DND-41 (cell line): Measurements from ENCODE around the gene EIF4G3.

ENCODE experiments used
- ATAC-seq: fragments of 200-7000 bp; cut with Tn5 transposase; 3 replicates; pipeline ENCODE4 v1.9.1; 2021; ENCODE audit warnings: low read depth; ENCODE audit not compliant: insufficient read depth
- DNase-seq: peaks from one replicate; pipeline ENCODE4 v3.0.0-alpha.2; 2020
- H2AFZ ChIP-seq: 2 replicates; pipeline ENCODE4 v1.6.0; 2012; ENCODE audit warnings: low read depth, low read length
- H3K27ac ChIP-seq: 2 replicates; pipeline ENCODE4 v1.5.1; 2012; ENCODE audit warnings: low read length, inconsistent platforms
- H3K27me3 ChIP-seq: fragments of 200-600 bp; sonication (generic); 2 replicates; pipeline ENCODE4 v1.6.0; 2012; ENCODE audit warnings: low read length, mild to moderate bottlenecking, inconsistent platforms; ENCODE audit not compliant: insufficient read depth, poor library complexity
- H3K36me3 ChIP-seq: 2 replicates; pipeline ENCODE4 v1.5.1; 2012; ENCODE audit warnings: low read length, inconsistent platforms; ENCODE audit not compliant: insufficient read depth
- H3K4me1 ChIP-seq: 2 replicates; pipeline ENCODE4 v1.5.1; 2012; ENCODE audit warnings: mild to moderate bottlenecking, low read length; ENCODE audit not compliant: insufficient read depth
- H3K4me2 ChIP-seq: 2 replicates; pipeline ENCODE4 v1.6.0; 2012; ENCODE audit warnings: mild to moderate bottlenecking, moderate library complexity, low read length, inconsistent platforms; ENCODE audit not compliant: insufficient read depth
- H3K4me3 ChIP-seq, 2 experiments: fragments of 200-600 bp in 1 of 2; shearing (Covaris generic) in 1 of 2; 2 replicates each; pipeline ENCODE4 v1.5.1; 2012 to 2016; ENCODE audit warnings: inconsistent platforms in 2 of 2, low read length in 2 of 2, mild to moderate bottlenecking in 2 of 2, low read depth in 1 of 2, moderate library complexity in 1 of 2
- H3K79me2 ChIP-seq: 2 replicates; pipeline ENCODE4 v1.6.0; 2012; ENCODE audit warnings: low read length, inconsistent platforms; ENCODE audit not compliant: insufficient read depth
- H3K9ac ChIP-seq: 2 replicates; pipeline ENCODE4 v1.6.0; 2012; ENCODE audit warnings: low read depth, mild to moderate bottlenecking, inconsistent platforms, low read length, moderate library complexity
- H3K9me3 ChIP-seq: 2 replicates; pipeline ENCODE4 v1.5.1; 2012; ENCODE audit warnings: low read length, moderate library complexity, mild to moderate bottlenecking, inconsistent platforms; ENCODE audit not compliant: insufficient read depth, severe bottlenecking
- H4K20me1 ChIP-seq: 2 replicates; pipeline ENCODE4 v1.6.0; 2012; ENCODE audit warnings: low read length; ENCODE audit not compliant: insufficient read depth
- EZH2 ChIP-seq: IDR thresholded peaks from 3 replicates; pipeline ENCODE4 v1.6.1; 2012; ENCODE audit warnings: borderline replicate concordance, low read depth, mild to moderate bottlenecking, moderate library complexity, low read length, inconsistent platforms; ENCODE audit not compliant: severe bottlenecking
- TF ChIP-seq, protein P1 (sequence below): IDR thresholded peaks from 2 replicates; pipeline ENCODE4 v1.5.1; 2012; ENCODE audit warnings: borderline replicate concordance, low read length, moderate library complexity, mild to moderate bottlenecking; ENCODE audit not compliant: poor library complexity, severe bottlenecking; ENCODE audit errors: extremely low read depth

The EIF4G3 gene

DNA sequence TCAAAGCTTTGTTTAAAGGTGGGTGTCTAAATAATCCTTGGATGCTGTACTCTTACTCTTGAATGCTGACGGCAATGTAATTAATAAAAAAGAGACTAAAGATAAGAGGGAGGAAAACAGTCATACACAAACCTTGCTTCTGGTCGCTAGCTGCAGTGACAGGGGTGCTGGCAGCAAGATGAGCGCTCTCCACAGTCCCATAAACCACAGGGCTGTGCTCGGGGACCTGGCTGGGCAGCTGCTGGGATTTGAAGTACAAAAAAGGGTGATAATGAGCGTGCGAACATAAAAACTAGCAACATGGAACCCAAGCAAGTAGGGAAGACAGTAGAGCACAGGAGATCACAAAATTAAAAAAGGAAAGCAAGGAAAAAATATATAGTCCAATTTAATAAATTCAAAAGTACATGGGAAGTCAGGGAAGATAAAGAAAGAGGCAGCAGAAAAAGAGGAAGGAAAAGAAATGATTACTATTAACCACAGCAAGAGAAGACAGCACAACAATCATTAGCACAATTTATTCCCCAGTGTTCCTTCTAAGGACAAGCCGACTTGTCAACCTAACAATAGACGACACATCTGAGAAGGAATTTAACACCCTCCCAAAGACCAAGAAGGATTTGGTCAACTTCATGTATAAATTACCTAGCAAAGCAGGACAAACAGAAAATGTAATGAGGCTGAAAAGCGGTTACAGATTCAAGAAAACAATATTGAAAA is 226.7 kb downstream of the EIF4G3 start:
- TF ChIP-seq, protein P1, sequence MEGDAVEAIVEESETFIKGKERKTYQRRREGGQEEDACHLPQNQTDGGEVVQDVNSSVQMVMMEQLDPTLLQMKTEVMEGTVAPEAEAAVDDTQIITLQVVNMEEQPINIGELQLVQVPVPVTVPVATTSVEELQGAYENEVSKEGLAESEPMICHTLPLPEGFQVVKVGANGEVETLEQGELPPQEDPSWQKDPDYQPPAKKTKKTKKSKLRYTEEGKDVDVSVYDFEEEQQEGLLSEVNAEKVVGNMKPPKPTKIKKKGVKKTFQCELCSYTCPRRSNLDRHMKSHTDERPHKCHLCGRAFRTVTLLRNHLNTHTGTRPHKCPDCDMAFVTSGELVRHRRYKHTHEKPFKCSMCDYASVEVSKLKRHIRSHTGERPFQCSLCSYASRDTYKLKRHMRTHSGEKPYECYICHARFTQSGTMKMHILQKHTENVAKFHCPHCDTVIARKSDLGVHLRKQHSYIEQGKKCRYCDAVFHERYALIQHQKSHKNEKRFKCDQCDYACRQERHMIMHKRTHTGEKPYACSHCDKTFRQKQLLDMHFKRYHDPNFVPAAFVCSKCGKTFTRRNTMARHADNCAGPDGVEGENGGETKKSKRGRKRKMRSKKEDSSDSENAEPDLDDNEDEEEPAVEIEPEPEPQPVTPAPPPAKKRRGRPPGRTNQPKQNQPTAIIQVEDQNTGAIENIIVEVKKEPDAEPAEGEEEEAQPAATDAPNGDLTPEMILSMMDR = no peak
- TF ChIP-seq EZH2 = no peak
- ATAC-seq = no peak
- H3K4me2 ChIP-seq = no peak overlapping the region

DNA sequence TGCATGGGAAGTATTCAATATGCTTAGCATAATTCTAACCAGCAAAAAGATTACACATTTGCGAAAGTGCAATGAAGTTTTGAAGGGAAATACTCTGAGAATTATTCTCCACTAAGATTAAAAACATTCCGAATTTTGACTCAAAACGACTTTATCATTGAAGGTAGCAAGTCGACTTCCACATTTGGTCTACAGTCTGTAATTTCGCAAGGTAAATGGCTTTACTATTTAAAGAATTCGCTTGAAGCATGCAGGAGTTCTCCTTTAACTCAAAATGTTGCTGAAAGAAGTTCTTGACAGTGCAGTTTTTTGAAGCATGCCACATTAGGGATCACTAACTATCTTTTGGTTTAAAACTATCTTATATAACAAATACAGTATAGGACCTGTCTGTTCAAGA is 228.6 kb downstream of the EIF4G3 start:
- peaks cover 29% of the 10 kb centered on the region for H3K36me3 ChIP-seq
- TF ChIP-seq, protein P1 = no peak
- no peak for TF ChIP-seq EZH2
- H4K20me1 ChIP-seq = no peaks in the 10 kb centered on the region; the same call in 1 of the 2 replicates
- no peak for DNase-seq
- H3K27ac ChIP-seq = no peak overlapping the region
- H3K4me3 ChIP-seq = no peak overlapping the region
- H3K9ac ChIP-seq = no peak overlapping the region
- no peak for ATAC-seq
- no peaks in the 10 kb centered on the region for H3K27me3 ChIP-seq
- no peaks in the 10 kb centered on the region for H3K79me2 ChIP-seq
- H3K4me1 ChIP-seq = no peaks in the 10 kb centered on the region
- H2AFZ ChIP-seq = no peak overlapping the region
- no peak overlapping the region for H3K4me2 ChIP-seq
- no peaks in the 10 kb centered on the region for H3K9me3 ChIP-seq

More for the DNA sequence above, 226.7 kb downstream of the EIF4G3 start:
- Histone ChIP-seq H3K27me3 (no peaks in the 10 kb centered on the region), H2AFZ (no peak overlapping the region), H3K79me2 (no peaks in the 10 kb centered on the region), H3K4me1 (no peaks in the 10 kb centered on the region), H3K9me3 (no peaks in the 10 kb centered on the region), H3K27ac (no peak overlapping the region), H3K36me3 (peaks cover 21% of the 10 kb centered on the region), H3K9ac (no peak overlapping the region), H3K4me3 (no peak overlapping the region), H4K20me1 (no peaks in the 10 kb centered on the region)
- DNase-seq = no peak

DNA sequence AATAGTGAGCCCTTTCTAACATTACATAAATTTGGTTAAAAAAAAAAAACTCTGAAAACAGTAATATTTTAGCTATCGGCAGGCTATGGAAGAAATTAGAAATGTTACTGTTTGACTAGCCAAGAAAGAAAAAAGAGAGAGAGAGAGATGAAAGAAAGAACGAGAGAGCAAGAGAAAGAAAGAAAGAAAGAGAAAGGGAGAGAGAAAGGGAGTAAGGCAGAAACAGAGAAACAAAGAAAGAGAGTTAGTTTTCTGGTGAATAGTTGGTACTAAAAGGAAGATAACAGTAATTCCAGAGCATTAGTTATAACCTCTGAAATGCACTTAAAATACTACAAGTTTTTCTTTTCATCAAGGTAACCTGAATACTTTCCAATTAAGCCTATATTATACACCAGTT is 229.3 kb downstream of the EIF4G3 start:
- Histone ChIP-seq H3K79me2 (no peaks in the 10 kb centered on the region), H3K4me2 (no peak overlapping the region), H3K4me3 (no peak overlapping the region), H3K4me1 (no peaks in the 10 kb centered on the region), H3K9ac (no peak overlapping the region), H3K9me3 (no peaks in the 10 kb centered on the region), H3K27ac (no peak overlapping the region), H3K36me3 (peaks cover 29% of the 10 kb centered on the region), H4K20me1 (no peaks in the 10 kb centered on the region; the same call in 1 of the 2 replicates), H2AFZ (no peak overlapping the region), H3K27me3 (no peaks in the 10 kb centered on the region)
- TF ChIP-seq, protein P1 = no peak
- TF ChIP-seq EZH2 = no peak
- DNase-seq = no peak
- no peak for ATAC-seq
